IMR-90 (cell line): ENCODE data around the gene NRIP3. TPM values are rescaled to one million over a fixed set of nuclear protein-coding genes. Genes with fewer than 3 reads are reported as not detected.

Experiments used
- ATAC-seq: fragments of 200-7000 bp; cut with Tn5 transposase; 2 replicates; pipeline ENCODE4 v1.9.1; 2020; ENCODE audit warnings: low read depth, mild to moderate bottlenecking, moderate library complexity
- BruUV-seq: library from RNA; stranded (reverse); fragments of 400-500 nt; replicated peaks from 2 replicates; lab custom pipeline; 2021; lab: Mats Ljungman, UMichigan
- CTCF ChIA-PET: fragments of 300-600 bp; formaldehyde crosslinking; extraction: SDS; loops from one replicate; lab custom pipeline; 2021; ENCODE audit warnings: antibody characterized with exemption; lab: Yijun Ruan, JAX
- POLR2A ChIA-PET: fragments of 300-600 bp; sonication (Branson Sonifier 250); formaldehyde crosslinking; loops from one replicate; lab custom pipeline; 2022; ENCODE audit warnings: antibody characterized with exemption; ENCODE audit not compliant: unreplicated experiment; lab: Charles Lee
- DNase-seq: peaks from one replicate; pipeline ENCODE4 v3.0.0; 2013
- H2AFZ ChIP-seq: replicated peaks from 2 replicates; pipeline ENCODE3; 2013; ENCODE audit warnings: low read length, mild to moderate bottlenecking; ENCODE audit not compliant: poor library complexity
- H2AK5ac ChIP-seq: 2 replicates; pipeline ENCODE4 v1.6.1; 2013; ENCODE audit warnings: low read depth, low read length, inconsistent platforms
- H2AK9ac ChIP-seq: replicated peaks from 2 replicates; pipeline ENCODE3; 2013; ENCODE audit warnings: mild to moderate bottlenecking, low read depth, low read length, moderate library complexity; ENCODE audit not compliant: poor library complexity
- H2BK120ac ChIP-seq: 2 replicates; pipeline ENCODE4 v1.6.1; 2013; ENCODE audit warnings: low read depth, low read length, inconsistent platforms
- H2BK15ac ChIP-seq: 3 replicates; pipeline ENCODE4 v1.6.1; 2013; ENCODE audit warnings: low read depth, low read length, inconsistent platforms
- H2BK20ac ChIP-seq: 2 replicates; pipeline ENCODE4 v1.6.1; 2013; ENCODE audit warnings: low read depth, mild to moderate bottlenecking, inconsistent platforms, low read length, moderate library complexity
- H2BK5ac ChIP-seq: 2 replicates; pipeline ENCODE4 v1.6.1; 2013; ENCODE audit warnings: mild to moderate bottlenecking, low read depth, low read length, inconsistent platforms; ENCODE audit not compliant: poor library complexity, severe bottlenecking
- H3K14ac ChIP-seq: replicated peaks from 2 replicates; pipeline ENCODE4 v1.6.1; 2013; ENCODE audit warnings: low read depth, low read length, inconsistent platforms
- H3K18ac ChIP-seq: 2 replicates; pipeline ENCODE4 v1.6.1; 2013; ENCODE audit warnings: low read depth, low read length, control low read depth
- H3K23ac ChIP-seq: 2 replicates; pipeline ENCODE4 v1.6.1; 2013; ENCODE audit warnings: low read depth, low read length, inconsistent platforms
- H3K27ac ChIP-seq: 2 replicates; pipeline ENCODE4 v1.5.1; 2013; ENCODE audit warnings: mild to moderate bottlenecking, control low read depth, low read length; ENCODE audit not compliant: insufficient read depth
- H3K27me3 ChIP-seq: 2 replicates; pipeline ENCODE4 v1.6.1; 2013; ENCODE audit warnings: low read length; ENCODE audit not compliant: control insufficient read depth, insufficient read depth
- H3K36me3 ChIP-seq: 2 replicates; pipeline ENCODE4 v1.6.1; 2013; ENCODE audit warnings: low read length, mixed read lengths; ENCODE audit not compliant: control insufficient read depth, insufficient read depth
- H3K4ac ChIP-seq: 2 replicates; pipeline ENCODE4 v1.6.1; 2013; ENCODE audit warnings: low read depth, low read length, inconsistent platforms
- H3K4me1 ChIP-seq: 2 replicates; pipeline ENCODE4 v1.6.1; 2013; ENCODE audit warnings: low read length, mixed read lengths; ENCODE audit not compliant: control insufficient read depth, insufficient read depth
- H3K4me2 ChIP-seq: 2 replicates; pipeline ENCODE4 v1.6.1; 2013; ENCODE audit warnings: low read depth, mild to moderate bottlenecking, control low read depth, low read length, moderate library complexity
- H3K4me3 ChIP-seq: 2 replicates; pipeline ENCODE4 v1.5.1; 2013; ENCODE audit warnings: low read depth, mild to moderate bottlenecking, control low read depth, low read length, moderate library complexity; ENCODE audit not compliant: insufficient read depth
- H3K56ac ChIP-seq: 2 replicates; pipeline ENCODE4 v1.6.1; 2013; ENCODE audit warnings: low read length, inconsistent platforms; ENCODE audit not compliant: insufficient read depth; ENCODE audit errors: extremely low read depth
- H3K79me1 ChIP-seq, 2 experiments: 2 replicates each; pipeline ENCODE4 v1.6.1; 2013; ENCODE audit warnings: low read length in 2 of 2, inconsistent platforms in 1 of 2, low read depth in 1 of 2
- H3K9ac ChIP-seq: 2 replicates; pipeline ENCODE4 v1.6.1; 2013; ENCODE audit warnings: low read depth, low read length, control low read depth
- H3K9me1 ChIP-seq: 2 replicates; pipeline ENCODE4 v1.6.1; 2013; ENCODE audit warnings: low read length, inconsistent platforms; ENCODE audit not compliant: insufficient read depth
- H3K9me3 ChIP-seq: 2 replicates; pipeline ENCODE4 v1.6.1; 2013; ENCODE audit warnings: low read length; ENCODE audit not compliant: control insufficient read depth, insufficient read depth
- H4K20me1 ChIP-seq: 2 replicates; pipeline ENCODE4 v1.6.1; 2013; ENCODE audit warnings: low read length, inconsistent platforms; ENCODE audit not compliant: insufficient read depth
- H4K5ac ChIP-seq: 2 replicates; pipeline ENCODE4 v1.6.1; 2013; ENCODE audit warnings: mild to moderate bottlenecking, low read depth, low read length, control low read depth
- H4K8ac ChIP-seq, 2 experiments: 2 replicates each; pipeline ENCODE4 v1.6.1; 2013; ENCODE audit warnings: low read depth in 2 of 2, low read length in 2 of 2, control low read depth in 1 of 2, inconsistent platforms in 1 of 2
- H4K91ac ChIP-seq: 2 replicates; pipeline ENCODE4 v1.6.1; 2013; ENCODE audit warnings: low read depth, low read length, inconsistent platforms; ENCODE audit not compliant: insufficient read depth
- CHD1 ChIP-seq: IDR thresholded peaks from 2 replicates; pipeline ENCODE4 v1.6.1; 2012; ENCODE audit warnings: low read depth, low read length, improper control_type of control experiment
- MAZ ChIP-seq: IDR thresholded peaks from 2 replicates; pipeline ENCODE4 v1.6.1; 2012; ENCODE audit warnings: low read depth, mild to moderate bottlenecking, low read length, improper control_type of control experiment, moderate library complexity, borderline replicate concordance
- SMC3 ChIP-seq: fragments of 150-350 bp; IDR thresholded peaks from 2 replicates; pipeline ENCODE4 v1.6.1; 2016; ENCODE audit warnings: low read depth, mild to moderate bottlenecking, antibody characterized with exemption, low read length, moderate library complexity
- WGBS, 2 experiments: methylation state at CpG; one replicate each; pipeline versions ENCODE4 v1.1.5 to v1.1.7; 2013; ENCODE audit warnings: missing lambda C conversion rate in 2 of 2; ENCODE audit not compliant: insufficient read length in 1 of 2; ENCODE audit errors: extremely low coverage in 2 of 2; 5-methylcytosine and 5-hydroxymethylcytosine counted together
- dilution Hi-C: fragments of 300-500 bp; cut with HindIII; formaldehyde crosslinking; loops from one replicate; pipeline ENCODE4 v1.14.3; 2018; ENCODE audit warnings: low sequenced_read_pairs; ENCODE audit not compliant: unreplicated experiment
- in situ Hi-C: fragments of 300-500 bp; cut with MboI; formaldehyde crosslinking; loops from 3 replicates; pipeline ENCODE4 v1.14.3; 2019; ENCODE audit warnings: low sequenced_read_pairs, inconsistent platforms, mixed read lengths
- intact Hi-C: fragments of 100-400 bp; cut with micrococcal nuclease; formaldehyde crosslinking; loops from 2 replicates; pipeline ENCODE4 v1.10.0; 2022
- polyA plus RNA-seq, 3 experiments: library from polyadenylated mRNA; depleted of rRNA; stranded (reverse); fragments of >200 nt; gene quantifications; 2 replicates each; pipeline ENCODE4 v1.2.3, GENCODE V29; 2012; ENCODE audit warnings: low replicate concordance in 1 of 3
- total RNA-seq: library from RNA; depleted of rRNA; stranded (reverse); fragments of >200 nt; gene quantifications from 2 replicates; pipeline ENCODE4 v1.2.3, GENCODE V29; 2012

NRIP3 gene
- total and polyA plus RNA-seq, 2 of the 4 experiments (the other 2 are of a cell fraction) = 11.5 to 43.6 TPM

GRCh38 chr11:8973121-8973520 is 30.7 kb downstream of the NRIP3 start:
- ChIA-PET POLR2A (no interaction called here), CTCF (no interaction called here)

More at GRCh38 chr11:8973121-8973520, 30.7 kb downstream of the NRIP3 start:
- Histone ChIP-seq H3K56ac (no peak overlapping the region), H3K79me1 (no peaks in the 10 kb centered on the region), H2BK5ac (no peak overlapping the region), H2AK9ac (no peak overlapping the region), H3K27me3 (no peaks in the 10 kb centered on the region), H3K4me1 (no peaks in the 10 kb centered on the region), H3K9me3 (no peaks in the 10 kb centered on the region), H3K4me3 (no peak overlapping the region), H3K36me3 (no peaks in the 10 kb centered on the region), H2BK15ac (no peak overlapping the region), H4K5ac (no peak overlapping the region), H4K8ac (no peak overlapping the region), H4K91ac (no peak overlapping the region), H3K4me2 (no peak overlapping the region), H4K20me1 (no peaks in the 10 kb centered on the region), H2AK5ac (no peak overlapping the region), H3K9ac (no peak overlapping the region), H2BK120ac (no peak overlapping the region), H3K14ac (no peak overlapping the region), H3K9me1 (no peaks in the 10 kb centered on the region), H3K23ac (no peak overlapping the region), H2AFZ (no peak overlapping the region), H3K4ac (no peak overlapping the region), H3K18ac (no peak overlapping the region), H3K27ac (no peak overlapping the region), H2BK20ac (no peak overlapping the region)
- DNase-seq (no peak), ATAC-seq (no peak)
- dilution Hi-C loops = no loop called here
- in situ Hi-C loops = loop anchor here (25.0 kb wide), 1 partner anchor 736 kb away; no protein-coding TSS in a partner anchor
- TF ChIP-seq SMC3 (no peak), MAZ (no peak), CHD1 (no peak)
- intact Hi-C loops = no loop called here
- BruUV-seq = no TSS peak
- WGBS, 2 experiments = no CpG with 5 or more reads among the region's 3 CpGs
